Raji (cell line): ENCODE measurements around the gene COX14.

Experiments used
- POLR2A ChIP-seq: IDR thresholded peaks from 2 replicates; pipeline ENCODE4 v1.6.1; 2011; ENCODE audit warnings: low read depth, low read length, control low read depth; ENCODE audit not compliant: insufficient read depth

Gene COX14

DNA sequence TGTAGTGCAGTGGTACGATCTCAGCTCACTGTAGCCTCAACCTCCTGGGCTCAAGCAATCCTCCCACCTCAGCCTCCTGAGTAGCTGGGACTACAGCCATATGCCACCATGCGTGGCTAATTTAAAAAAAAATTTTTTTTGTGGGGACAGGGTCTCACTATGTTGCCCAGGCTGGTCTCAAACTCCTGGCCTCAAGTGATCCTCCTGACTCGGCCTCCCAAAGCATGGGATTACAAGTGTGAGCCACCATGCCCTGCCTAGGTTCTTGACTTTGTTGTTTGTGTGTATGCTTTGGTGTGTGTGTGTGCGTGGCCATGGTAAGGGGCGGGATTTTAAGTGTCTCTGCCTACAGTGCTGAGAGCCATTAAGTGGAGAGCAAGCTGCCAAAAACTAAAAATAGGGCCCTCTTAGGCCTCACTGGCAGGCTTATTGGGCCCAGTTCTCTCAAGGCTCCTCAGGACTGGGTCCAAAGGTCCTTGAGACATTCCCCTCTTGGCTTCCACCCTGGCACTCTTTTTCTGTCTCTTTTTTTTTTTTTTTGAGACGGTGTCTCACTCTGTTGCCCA lies 5.1 kb downstream of the COX14 start:
- TF ChIP-seq POLR2A = no peak

DNA sequence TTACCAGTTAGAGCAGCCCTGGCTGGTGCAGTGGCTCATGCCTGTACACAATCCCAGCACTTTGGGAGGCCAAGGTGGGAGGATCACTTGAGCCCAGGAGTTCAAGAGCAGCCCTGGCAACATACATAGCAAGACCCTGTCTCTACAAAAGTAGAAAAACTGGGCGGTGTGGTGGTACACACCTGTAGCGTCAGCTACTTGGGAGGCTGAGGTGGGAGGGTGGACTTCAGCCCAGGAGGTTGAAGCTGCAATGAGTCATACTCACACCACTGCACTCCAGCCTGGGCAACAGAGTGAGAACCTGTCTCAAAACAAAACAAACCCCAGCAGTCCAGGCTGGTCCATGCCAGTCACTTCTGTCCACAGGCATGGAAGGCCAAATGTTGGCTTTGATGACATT lies 7.4 kb downstream of the COX14 start:
- no peak for TF ChIP-seq POLR2A

DNA sequence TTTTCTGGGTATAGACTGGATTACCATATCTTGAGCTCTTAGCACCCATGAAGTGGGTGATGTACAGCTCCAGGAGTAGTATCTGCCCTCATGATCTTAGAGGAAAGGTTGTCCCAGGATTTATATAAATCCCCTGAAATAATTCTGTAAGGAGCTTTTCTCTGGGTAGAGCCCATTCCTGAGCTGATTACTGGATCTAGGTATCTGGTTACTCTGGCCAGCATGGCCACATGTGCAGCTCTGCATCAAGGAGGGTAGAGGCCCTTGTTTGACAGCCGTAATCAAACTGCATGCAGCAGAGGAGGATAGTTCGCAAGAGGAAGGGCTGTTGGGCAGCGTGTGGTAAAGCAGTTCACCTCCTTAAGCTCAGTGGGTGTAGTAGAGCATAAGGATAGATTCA lies 8.5 kb downstream of the COX14 start:
- TF ChIP-seq POLR2A = no peak

DNA sequence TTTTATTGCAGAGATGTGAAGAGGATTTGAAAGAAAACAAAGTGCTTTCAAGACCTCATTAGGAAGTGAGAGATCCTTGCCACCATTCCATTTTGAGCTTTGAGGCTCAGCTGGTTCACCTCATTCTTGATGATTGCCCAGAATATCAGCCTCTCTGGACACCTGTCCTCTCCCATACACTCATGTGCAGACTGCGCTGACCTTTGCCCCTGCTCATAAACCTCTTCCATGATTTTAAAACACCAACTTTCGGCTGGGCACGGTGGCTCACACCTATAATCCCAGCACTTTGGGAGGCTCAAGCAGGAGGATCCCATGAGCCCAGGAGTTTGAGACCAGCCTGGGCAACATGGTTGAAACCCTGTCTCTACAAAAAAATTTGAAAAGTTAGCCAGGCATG lies 8.9 kb downstream of the COX14 start:
- TF ChIP-seq POLR2A = no peak

DNA sequence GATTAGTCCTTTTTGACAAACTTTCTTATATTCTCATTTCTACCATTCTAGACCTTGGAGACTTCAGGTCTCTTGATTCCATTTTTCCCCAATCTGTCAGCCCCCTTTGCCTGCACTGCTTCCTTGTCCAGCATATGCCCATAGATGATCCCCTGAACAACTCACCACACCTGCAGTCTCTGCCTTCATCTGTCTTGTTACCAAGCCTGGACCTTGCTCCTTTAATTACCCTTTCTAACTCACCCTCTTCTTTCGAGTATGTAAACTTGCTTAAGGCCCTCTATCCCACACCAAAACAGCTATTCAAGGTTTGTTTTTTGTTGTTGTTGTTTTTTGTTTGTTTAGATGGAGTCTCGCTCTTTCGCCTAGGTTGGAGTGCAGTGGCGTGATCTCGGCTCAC lies 9.6 kb downstream of the COX14 start:
- TF ChIP-seq POLR2A = no peak

DNA sequence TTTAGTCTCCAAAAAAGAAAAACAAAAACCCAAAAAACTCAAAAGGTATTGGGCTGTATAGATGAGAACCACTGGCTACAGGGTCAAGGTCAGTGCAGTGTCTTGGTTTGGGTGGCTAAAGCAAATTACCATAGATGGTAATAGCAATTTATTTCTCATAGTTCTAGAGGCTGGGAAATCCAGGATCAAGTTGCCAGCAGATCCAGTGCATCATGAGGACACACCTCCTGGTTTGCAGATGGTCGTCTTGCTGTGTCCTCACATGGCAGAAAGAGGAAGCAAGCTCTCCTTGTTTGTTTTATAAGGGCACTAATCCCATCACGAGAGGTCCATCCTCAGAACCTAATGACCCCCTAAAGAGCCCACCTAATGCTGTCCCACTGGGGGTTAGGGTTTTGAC lies 11.2 kb downstream of the COX14 start:
- TF ChIP-seq POLR2A = no peak

DNA sequence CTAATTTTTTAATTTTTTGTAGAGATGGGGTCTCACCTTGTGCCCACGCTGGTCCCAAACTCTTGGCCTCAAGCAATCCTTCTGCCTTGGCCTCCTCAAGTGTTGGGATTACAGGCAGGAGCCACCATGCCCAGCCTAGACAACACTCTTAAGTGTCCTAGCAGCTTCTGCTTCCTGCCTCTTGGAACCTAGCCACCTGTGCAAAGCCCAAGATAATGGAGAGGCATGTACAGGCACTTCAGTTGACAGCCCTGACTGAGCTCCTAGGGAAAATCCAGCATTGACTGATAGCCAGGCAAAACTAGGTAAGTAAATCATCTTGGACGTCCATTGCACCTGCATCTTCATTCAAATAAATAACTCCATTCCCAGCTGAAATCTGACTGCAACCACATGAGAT lies 15.5 kb downstream of the COX14 start:
- TF ChIP-seq POLR2A = no peak

DNA sequence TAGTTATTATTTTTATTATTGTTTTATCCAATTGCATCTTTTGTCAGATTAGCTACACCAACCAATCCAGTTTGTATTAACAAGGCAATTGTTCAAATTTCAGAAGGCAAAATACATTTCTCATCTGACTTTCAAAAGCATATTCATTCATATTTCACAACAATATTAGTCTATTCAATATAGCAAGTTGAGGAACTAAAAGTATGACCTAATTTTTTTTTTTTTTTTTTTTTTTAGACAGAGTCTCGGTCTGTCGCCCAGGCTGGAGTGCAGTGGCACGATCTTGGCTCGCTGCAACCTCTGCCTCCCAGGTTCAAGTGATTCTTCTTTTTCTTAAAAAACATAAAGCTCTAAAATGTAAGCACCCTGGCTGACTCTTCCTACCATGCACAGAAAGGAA lies 17.3 kb downstream of the COX14 start:
- TF ChIP-seq POLR2A = no peak

DNA sequence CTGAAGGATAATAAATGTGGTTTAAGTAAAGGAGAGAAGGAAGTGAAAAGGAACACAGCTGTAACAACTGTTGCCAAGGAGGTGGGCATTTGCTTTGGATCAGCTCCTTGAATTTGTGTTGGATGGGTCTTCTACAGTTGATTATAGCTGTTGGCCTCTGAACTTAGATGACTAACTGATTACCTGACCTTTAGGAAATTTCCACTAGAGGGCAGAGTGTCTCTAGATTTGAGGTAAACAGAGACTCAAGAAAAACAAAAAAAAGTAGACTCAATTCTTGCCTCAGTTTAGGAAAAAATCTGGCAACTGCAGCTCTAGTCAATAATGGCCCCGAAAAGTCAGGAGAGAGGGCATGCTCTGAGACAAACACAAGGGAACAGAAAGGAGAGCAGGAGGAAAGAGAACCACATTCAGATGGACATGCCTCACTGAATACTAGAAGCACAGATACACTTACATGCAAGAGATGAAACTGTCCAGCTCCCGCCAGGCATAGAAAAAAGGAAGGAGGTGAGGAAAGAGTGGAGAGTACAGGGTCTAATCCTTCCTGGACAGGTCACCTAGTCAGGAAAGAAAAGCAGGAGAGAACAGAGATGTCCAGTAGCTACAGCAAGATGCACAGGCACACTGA lies 20.6 kb downstream of the COX14 start:
- no peak for TF ChIP-seq POLR2A

DNA sequence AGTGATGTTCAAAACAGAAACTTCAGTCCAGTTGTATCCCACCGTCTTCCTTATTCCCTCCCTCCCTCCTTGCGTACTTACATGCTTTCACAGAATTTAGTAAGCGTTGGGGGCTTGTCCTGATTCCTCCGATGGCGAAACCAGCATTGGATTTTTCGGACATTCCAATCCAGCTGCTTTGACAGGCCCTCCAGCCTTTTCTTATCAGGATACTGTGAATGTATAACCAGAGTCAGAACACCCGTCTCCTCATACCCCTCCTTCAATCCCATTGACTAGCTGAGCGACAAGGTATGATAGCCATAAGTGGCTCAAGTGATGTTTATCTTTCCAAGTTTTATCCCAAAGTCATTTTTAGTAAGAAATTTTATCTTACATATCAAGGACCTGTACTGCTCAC lies 31.0 kb downstream of the COX14 start:
- TF ChIP-seq POLR2A = no peak

DNA sequence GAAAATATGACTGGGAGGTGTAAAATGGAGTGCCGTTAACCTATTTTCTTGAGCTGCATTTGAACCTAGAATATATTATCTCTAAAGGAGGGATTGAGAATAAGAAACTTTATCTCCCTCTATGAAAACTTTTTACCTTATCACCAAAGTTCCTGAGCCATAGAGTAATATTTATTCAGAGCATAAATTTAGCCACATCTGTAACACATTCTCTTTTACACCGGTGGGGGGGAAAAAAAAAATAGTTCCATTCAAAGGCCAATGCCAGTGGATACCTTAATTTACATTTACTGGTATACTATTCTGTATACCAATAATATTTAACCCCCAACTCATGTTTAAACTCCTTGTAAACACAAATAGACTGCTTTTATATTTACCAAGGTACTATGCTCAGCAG lies 33.4 kb downstream of the COX14 start:
- no peak for TF ChIP-seq POLR2A

DNA sequence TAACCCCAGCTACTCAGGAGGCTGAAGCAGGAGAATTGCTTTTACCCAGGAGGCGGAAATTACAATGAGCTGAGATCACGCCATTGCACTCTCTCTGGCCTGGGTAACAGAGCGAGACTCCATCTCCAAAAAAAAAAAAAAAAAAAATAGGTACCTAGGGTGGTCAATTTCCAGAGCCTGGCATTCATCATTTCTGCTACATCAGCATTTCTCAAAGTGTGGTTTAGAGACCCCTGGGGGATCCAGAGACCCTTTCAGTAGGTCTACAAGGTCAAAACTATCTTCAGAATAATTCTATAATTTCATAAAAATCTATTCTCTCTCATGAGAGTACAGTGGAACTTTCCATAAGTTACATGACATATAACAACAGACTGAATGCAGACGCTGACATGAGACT lies 35.2 kb downstream of the COX14 start:
- no peak for TF ChIP-seq POLR2A

DNA sequence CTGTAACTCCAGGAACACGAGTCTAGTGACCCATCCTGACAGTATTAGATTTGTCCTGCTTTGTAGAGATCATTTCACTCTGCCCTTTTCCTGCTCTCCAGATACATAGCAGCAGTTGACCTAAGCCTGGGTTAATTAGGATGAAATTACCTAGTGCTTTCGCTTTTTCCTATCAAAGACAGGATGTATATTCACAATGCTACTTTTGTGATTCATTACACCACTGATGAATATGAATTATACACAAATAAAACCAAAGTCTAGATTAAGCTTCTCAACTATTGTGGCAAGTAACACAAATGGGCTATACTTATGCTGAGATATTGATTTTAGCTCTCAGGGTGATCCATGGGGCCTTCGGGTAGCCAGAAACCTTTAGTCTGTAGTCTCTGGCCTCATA lies 37.3 kb downstream of the COX14 start:
- no peak for TF ChIP-seq POLR2A

DNA sequence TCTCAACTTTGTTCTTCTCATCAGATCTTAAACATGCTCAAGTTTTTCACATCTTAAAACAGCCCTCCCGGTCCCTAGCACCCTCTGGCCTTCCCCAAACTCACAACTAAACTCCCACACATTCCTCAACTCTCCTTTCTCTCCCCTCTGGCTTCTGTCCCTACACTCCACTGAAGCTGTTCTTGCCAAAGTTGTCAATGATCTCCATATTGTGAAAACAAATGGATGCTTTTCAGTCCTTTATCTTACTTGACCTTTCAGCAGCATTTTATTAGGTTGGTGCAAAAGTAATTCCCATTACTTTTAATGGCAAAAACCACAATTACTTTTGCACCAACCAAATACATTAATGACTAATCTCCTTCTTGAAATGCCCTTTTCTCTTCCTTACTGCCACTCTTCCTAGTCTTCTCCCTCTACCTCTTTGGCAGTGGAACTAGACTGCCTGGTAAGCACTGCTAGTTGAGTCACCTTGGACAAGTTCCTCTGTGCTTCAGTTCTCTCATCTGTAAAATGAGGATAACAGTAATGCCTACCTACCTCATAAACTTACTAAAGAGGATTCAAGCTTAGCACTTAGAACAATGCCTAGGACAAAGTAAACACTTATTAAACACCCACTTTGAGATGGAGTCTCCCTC lies 39.1 kb downstream of the COX14 start:
- TF ChIP-seq POLR2A = no peak

DNA sequence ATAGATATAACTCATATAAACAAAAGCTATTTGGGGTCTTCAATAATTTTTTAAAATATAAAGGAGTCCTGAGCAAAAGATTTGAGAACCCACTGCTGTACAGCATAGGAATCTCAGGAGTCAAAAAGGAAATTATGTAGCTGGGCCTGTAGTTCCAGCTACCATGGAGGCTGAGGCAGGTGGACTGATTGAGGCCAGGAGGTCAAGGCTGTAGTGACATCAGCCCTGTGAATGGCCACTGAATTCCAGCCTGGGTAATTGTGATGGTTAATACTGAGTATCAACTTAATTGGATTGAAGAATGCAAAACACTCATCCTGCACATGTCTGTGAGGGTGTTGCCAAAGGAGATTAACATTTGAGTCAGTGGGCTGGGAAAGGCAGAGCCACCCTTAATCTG lies 44.6 kb downstream of the COX14 start:
- TF ChIP-seq POLR2A = no peak

DNA sequence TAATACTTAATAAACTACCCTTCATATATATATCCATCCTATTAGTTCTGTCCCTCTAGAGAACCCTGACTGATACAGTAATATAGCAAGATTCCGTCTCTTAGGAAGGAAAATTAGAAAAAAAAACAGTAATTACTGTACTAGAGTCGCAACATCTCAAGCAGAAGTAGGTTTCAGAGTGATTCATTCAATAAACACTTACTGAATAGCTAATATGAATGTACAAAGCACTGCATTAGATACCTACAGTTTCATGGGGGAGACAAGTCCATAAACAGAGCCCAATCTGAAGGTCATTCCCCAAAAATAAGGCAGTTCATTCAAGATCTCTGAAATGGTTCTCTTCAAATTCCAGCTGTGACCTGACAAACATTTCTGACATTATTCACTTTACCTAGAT lies 45.2 kb downstream of the COX14 start:
- no peak for TF ChIP-seq POLR2A

DNA sequence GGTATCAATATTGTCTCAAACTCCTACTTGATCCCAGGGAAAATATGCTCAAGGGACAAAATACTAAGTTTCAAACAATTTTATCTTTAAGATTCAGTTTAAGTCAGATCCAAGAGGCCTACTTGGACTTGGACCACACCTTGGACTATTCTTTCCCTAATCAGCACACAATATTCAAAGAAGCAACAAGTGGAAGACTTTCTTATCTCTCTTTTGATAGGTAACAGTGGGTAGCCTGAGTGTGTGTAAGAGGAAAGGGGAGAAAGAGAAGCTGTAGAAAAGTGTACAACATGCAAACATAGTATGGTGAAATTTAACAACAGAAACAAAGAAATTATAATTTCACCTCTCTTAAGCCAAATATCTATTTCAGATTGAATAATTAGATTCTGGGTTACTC lies 48.6 kb downstream of the COX14 start:
- no peak for TF ChIP-seq POLR2A
